ENCODE measurements around the gene RETREG3.

DNA sequence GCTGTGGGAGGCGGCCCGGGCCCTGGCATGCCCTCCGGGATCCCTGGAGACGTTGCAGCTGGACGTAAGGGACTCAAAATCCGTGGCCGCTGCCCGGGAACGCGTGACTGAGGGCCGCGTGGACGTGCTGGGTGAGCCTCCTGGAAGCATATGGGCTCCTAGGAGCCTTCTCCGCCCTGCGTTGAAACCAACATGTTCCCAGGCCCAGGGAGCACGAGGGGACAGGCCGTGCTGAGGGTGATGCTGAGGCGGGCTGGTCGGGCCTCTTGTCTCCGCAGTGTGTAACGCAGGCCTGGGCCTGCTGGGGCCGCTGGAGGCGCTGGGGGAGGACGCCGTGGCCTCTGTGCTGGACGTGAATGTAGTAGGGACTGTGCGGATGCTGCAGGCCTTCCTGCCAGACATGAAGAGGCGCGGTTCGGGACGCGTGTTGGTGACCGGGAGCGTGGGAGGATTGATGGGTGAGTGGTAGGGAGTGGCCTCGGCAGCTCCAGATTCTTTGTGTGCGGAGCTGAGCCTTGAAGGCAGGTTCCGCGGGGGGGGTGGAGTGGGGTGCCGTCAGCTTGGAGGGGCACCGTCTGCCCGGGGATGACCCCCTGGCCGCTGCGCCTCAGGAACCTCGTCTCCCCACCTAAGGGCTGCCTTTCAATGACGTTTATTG lies 55.9 kb downstream of the RETREG3 start:
- TF ChIP-seq, protein P1, sequence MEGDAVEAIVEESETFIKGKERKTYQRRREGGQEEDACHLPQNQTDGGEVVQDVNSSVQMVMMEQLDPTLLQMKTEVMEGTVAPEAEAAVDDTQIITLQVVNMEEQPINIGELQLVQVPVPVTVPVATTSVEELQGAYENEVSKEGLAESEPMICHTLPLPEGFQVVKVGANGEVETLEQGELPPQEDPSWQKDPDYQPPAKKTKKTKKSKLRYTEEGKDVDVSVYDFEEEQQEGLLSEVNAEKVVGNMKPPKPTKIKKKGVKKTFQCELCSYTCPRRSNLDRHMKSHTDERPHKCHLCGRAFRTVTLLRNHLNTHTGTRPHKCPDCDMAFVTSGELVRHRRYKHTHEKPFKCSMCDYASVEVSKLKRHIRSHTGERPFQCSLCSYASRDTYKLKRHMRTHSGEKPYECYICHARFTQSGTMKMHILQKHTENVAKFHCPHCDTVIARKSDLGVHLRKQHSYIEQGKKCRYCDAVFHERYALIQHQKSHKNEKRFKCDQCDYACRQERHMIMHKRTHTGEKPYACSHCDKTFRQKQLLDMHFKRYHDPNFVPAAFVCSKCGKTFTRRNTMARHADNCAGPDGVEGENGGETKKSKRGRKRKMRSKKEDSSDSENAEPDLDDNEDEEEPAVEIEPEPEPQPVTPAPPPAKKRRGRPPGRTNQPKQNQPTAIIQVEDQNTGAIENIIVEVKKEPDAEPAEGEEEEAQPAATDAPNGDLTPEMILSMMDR (IDR thresholded peaks at IDR 0.05; ENCODE audit: borderline replicate concordance, extremely low read depth, low read length, poor library complexity, severe bottlenecking), result no peak
- TF ChIP-seq EZH2 (IDR thresholded peaks at IDR 0.05; ENCODE audit: borderline replicate concordance, low read depth, low read length, severe bottlenecking), result no peak
